GM21717 (cell line): ENCODE data around the gene PNISR.

Experiments used
- ATAC-seq: cut with Tn5 transposase; IDR thresholded peaks from one replicate; pipeline ENCODE4 v1.9.1; 2021; ENCODE audit warnings: mild to moderate bottlenecking, moderate library complexity; ENCODE audit not compliant: unreplicated experiment

PNISR gene

DNA sequence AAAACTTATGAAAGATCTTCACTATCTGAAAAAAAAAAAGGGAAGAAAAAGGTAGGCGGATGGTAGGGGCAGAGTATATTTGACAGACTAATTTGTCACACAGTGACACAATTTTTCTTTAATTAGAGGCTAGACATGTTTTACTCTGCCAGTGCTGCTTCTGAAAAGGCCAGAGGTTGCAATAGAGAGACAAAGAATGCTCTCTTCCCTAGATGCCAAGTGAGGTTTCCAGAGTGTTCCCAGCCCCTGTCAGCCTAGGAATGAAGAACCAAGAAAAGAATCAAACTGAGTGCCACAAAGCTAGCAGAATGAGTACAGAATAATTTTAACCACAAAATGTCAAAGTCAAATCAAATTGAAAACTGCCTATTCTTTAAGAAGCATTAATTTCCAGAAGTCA, 13.0 kb downstream of the PNISR start:
- no peak for ATAC-seq

DNA sequence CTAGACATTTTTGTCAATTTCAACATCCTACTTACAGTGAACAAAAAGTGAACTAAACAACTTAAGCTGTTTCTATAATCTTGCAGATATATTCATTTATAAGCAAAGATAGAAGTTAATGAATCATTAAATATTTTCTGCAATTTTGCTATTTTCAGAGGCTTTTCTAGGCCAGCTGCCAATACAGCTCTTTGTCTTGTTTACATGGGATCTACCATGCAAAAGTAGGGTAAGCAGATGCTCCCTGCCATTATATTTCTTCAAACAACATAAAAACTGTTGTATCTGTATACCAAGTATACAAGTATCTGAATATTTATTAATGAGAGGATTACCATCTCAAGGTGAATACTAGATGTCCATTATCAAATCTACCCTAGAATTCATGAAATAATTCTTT, 15.4 kb downstream of the PNISR start:
- no peak for ATAC-seq

DNA sequence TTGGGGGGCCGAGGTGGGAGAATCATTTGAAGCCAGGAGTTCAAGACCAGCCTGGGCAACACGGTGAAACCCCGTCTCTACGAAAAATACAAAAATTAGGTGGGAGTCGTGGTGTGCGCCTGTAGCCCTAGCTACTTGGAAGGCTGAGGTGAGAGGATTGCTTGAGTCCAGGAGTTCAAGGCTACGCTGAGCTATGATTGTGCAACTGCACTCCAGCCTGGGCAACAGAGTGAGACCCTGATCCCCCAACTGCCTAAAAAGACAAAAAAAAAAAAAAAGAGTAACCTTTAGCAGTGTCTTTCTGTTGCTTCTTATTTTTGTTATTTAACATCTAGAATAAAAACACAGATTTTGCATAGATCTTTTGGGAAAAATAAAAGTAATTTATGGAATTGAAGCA, 18.0 kb downstream of the PNISR start:
- no peak for ATAC-seq

DNA sequence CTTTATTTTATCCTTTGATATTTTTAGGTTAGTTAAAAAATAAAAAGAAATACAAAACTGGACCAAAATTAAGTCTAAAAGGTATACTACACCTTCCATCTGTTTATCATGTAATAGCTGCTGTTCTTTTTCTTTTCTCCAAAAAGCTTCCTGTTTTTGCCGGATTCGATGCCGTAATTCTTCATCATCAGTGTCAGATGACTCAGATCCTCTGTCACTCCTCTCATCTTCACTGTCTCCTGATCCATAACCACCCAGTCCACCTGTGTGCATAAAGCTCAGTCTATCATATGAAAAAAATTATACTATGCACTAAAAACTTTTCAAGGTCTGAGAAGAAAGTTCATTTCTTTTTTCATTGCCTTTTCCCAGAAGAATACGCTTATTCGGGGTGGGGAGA, 22.7 kb downstream of the PNISR start:
- ATAC-seq: no peak

DNA sequence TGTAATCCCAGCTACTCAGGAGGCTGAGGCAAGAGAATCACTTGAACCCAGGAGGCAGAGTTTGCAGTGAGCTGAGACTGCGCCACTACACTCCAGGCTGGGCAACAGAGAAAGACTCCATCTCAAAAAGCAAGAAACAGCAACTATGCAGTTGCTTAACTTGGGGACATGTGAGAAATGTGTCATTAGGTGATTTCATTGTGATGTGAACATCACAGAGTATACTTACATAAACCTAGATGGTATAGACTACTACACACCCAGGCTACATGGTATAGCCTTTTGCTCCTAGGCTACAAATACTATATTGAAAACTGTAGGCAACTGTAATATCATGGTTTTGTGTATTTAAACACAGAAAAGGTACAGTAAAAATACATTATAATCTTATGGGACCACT, 27.8 kb downstream of the PNISR start:
- no peak for ATAC-seq

DNA sequence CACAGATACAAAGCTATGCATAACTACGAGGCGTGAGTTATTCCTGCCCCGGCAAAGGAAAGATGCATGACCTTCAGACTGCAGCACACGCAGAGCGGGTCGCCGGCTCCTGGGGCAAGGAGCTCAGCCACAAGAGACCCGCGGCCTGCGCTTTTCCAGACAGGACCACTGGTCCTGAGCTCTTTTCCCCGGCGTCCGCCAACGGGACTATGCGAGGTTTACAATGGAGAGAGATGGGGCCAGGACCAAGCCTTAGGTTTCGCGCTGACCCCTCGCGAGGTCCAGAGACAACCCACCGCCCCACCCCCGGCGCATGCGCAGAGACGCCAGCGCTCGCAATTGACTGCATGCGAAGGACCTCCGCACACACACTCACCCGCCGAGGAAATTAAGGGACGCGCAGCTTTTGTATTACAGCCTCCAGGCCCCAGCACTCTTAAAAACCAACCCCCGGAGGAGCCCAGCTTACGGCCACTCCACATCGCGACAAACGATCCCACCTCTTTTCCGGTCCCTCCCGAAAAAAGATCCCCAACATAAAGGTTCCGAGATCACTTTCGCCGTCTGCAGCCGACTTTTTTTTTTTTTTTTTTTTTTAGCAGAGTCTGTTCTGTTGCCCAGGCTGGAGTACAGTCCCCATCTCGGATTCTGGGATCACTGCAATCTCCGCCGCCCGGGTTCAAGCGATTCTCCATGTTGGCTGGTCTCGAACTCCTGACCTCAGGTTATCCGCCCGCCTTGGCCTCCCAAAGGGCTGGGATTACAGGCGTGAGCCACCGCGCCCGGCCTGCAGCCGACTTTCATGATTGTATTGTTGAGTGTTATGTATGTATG, 31.2 kb downstream of the PNISR start, which contains the start of gene COQ3:
Gene COQ3, minus strand, starts transcription at position 498 of the 834 bp plus-strand sequence. Its CDS starts 16 bp downstream, at position 482.
- ATAC-seq: peak; percentile 67

DNA sequence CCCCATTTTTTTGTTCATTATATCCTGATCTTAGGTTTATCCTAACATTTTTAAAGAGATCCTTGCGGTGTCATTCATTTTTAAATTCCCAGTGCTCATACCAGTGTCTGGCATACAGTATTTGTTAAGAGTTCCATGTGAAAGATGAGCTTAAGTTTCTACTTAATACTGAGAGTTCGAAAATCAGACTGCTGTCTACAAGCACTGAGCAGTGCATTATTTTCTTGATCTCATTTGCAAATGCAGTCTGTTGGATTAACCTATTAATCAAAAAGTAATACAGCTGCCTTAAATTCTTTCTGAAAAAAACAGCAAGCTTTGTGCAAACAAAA, 31.8 kb downstream of the PNISR start:
- peak; percentile 21 for ATAC-seq

DNA sequence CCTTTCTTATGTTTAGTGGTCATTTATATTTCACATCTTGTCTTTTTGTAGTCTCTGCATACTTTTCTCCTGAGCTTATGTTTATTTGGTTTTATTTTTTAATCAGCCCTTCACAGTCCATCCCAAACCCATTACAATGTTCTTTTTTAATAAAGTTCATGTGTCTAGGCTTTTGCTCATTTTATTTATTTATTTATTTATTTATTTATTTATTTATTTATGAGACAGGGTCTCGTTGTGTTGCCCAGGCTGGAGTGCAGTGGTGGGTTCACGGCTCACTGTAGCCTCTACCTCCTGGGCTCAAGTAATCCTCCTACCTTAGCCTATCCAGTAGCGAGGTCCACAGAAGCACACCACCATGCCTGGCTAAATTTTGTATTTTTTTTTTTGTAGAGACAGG, 34.2 kb downstream of the PNISR start:
- ATAC-seq: no peak

DNA sequence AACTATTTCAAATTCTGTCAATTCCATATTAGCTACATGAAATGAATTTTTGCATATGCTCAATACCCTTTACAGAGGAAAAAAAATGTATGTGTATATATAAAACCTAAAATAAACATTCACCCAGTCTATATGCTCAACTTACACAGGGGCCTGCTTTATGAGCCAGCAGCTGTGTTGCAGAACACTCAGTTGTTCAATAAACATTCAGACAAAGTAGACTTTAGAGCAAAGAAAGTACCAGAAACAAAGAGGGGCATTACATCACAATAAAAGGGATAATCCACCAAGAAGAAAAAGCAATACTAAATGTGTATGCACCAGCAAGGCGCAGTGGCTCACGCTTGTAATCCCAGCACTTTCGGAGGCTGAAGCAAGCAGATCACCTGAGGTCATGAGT, 40.6 kb downstream of the PNISR start:
- no peak for ATAC-seq

DNA sequence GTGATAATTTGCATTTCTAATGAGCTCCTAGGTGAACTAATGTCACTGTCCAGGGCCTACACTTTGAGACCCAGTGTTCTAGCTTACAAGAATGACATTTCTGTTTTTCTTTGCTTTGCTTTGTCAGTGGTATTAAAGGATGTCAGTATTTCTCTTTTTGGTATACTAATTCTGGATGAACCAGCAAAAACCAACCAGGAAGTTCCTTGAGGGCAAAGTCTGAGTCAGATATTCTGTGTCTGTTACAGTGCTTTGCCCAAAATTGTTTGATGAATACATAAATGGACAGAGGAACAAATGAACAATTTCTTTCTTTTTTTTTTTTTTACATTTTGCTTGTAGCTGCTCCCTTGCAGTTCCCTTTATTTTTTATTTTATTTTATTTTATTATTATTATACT, 46.5 kb downstream of the PNISR start:
- no peak for ATAC-seq

DNA sequence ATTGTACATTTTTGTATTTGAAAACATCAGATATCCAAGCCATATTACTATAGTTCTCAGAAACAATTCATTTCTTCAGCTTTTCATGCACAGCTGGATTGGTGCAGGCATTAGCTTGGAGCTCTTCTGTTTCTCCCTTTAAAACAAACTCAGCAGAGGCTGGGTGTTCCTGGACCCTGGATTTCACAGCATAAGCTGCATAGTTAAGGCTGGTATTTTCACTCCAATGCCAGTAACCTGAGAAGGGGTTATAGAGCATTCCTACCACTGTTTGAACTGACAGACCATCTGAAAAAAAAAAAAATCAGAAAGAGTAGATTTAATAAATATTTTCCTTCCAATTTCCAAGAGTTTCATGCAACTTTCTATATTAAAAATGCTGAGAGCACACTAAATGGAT, 55.6 kb downstream of the PNISR start:
- ATAC-seq: no peak

DNA sequence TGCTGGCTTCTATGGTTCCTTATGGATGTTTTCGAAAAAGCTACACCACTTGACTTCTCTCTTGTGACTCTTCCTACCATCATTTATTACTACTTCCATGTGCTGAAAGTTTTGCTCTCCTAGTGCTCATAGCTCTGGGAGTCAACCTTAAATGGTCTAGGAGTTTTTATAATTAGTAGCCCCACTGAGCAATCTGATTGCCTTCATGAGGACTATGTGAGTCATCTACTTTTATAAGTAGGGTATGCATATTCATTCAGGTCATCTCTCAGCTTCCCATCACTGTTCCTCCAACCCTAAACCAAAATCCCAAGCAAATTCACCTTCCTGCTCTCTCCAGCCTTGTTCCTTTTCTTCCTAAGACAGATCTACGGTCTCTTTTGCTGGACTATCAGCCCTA, 58.3 kb downstream of the PNISR start:
- no peak for ATAC-seq

DNA sequence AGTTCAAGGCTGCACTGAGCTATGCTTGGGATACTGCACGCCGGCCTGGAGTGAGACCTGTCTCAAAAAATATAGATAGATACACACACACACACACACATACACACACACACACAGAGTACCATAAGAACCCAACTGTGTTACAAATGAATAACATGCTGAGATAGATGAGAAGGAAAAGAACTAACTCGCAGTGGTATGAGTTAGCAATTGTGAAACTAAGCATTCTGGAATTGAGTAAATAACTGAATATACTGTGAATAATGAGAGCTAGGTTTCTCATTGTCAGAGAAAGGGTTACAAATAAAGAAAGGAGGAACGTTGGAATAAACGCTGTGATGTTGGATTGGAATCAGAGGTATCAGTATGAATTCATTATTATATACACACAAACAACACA, 61.1 kb downstream of the PNISR start:
- peak; percentile 92 for ATAC-seq

DNA sequence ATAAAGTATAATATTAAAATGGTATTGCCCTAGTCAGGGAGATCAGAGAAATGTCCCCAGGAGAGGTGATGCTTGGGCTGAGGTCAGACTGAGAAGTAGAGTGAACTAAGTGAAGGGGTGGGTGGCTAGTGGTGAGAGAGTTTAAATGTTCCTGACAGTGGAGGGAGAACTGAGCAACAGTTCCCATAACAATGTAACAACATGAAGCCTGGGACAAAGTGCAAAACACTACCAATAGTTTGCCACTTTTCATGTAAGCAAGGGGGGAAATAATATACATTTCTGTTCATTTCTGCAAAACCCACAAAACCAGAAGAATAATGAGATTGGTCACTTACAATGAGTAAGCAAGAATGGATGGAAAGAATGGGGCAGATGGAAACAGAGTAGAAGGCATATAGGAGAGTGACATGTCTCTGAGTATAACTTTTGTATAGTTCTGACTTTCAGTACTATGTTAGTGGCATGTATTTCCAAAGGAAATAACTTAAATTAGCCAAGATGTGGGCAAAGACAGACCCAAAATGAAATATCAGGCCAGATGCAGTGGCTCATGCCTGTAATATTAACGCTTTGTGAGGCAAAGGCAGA, 62.3 kb downstream of the PNISR start:
- no peak for ATAC-seq

DNA sequence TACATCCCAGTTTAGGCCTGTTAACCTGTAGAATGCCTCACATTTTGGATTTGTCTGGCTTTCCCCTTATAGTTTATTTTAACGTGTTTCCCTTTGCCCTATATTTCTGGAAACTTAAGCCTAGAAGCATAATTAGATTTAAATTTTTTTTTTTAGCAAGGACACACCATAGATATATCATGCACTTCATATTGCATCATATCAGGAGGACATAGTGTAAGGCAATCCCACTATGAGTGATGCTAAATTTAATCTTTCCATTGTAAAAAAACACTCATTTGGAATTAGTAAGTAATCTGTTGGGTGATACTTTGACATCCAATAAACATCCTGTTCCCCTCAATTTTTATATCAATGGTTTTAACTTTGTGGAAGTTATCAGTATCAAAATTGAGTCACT, 65.3 kb downstream of the PNISR start:
- no peak for ATAC-seq

DNA sequence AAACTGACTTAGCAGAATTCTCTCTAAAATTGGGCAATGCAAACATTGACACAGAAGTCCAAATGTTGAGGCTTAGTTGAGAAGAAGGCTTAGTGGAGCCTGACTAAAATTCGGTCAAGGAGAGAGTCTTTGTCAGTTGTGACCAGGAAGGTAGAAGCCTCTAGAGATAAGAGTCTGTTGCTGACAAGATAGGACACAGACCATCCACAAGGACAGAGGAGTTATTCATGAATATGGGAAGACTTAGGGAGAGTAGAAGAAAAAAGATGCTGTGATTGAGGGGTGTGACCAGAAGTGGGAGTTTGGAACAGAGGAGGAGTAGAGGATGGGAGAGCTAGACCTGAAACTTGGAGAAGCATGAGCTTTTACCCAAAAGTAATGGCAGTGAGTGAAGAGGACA, 68.5 kb downstream of the PNISR start:
- ATAC-seq: no peak

DNA sequence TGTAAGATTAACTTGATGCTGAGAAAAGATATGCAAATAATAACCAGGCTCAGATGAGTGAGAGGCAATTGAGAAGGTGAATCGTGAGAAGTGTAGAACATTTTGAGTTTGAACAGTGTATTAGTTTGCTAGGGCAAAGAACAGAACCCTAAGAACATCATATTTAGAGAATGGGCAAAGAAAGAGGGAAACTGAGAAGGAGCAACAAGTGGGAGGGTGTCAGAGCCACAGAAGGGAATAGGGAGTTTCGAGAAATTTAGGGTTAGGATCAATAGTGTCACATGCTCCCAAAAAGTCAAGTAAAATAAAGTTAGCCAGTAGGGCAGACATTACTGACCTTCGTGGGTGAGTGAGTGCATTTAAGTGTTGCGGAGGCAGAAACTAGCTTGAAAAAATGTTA, 70.1 kb downstream of the PNISR start:
- ATAC-seq: no peak

DNA sequence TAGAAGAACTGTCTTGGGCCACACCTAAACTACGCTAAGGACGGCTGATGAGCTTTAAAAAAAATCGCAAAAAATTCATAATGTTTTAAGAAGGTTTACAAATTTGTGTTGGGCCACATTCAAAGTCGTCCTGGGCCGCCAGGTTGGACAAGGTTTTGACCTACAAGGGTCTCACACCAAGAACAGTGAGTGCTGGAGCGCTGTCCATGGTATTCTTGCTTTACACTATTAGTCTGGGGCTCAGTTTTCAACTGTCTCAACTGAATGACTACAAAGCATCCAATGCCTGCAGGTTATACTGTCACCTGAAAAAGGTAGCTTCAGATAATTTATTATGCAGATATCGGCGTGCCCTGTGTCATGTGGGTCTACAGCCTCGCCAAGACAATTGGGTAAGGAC, 72.0 kb downstream of the PNISR start:
- ATAC-seq: no peak

DNA sequence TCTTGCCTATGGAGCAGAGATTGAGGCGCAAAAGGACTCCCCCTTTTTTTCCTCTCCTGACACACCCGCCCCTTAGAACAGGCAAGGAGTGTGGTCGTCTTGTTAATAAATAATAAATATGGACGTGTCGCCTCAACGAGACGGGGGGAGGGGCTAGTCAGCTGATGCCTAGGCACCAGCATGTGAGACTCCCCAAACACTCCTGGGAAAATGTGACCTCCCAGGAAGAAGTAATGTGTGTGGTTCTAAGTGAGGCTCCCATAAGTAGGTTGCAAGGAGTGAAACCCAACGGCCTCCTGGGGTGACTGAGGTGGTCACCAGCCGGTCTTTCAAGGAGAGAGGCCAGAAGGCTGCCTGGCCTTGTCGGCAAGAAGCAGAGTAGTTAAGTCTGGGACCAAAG, 74.5 kb downstream of the PNISR start:
- ATAC-seq: no peak

DNA sequence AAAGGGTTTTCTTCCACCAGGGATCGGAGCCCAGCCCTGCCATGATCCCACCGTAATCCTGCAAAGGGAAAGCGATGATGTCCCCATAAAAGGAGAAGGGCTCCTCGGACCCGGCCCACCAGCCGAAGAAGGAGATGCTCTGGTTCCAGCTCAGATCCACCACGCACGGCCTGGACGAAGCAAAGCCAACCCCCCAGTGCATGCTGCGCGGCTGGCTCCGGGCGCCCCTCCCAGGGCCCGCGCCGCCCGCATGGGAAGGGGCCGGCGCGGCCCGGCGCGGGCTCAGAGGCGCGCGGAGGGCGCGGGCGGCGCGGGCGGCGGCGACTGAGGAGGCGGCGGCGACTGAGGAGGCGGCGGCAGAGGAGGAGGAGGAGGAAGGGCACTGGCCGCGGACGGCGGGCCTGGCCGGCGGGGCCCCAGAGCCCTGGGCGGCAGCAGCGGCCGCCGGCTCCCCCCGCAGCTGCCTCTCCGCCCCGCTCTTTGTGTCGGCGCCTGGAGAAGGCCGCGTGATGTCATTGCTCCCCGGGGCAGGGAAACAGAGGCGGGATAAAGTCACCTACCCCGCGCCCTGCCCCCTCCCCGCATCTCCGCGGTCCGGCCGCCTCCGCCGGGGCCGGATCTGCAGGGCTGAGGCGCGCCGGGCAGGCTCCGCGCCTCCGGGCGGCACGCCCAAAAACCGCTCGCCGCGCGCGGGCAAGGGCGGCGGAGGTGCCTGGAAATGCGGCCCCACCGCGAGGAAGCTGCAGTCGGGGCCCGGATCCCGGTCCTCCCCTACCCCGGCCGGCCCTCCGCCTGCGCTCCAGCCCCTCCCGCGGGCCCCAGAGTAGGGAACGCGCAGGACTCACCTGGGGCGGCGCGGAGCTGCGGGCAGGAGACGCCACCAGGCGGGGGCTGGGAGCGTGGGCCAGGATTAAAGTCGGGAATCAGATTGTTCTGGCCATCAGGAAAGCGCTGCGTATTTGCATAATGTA, 75.7 kb downstream of the PNISR start, which contains the start of gene FAXC:
Gene FAXC, minus strand, starts transcription at position 504 of the 971 bp plus-strand sequence. Its CDS starts 302 bp downstream, at position 202.
- ATAC-seq: no peak
